Activated naive CD8-positive, alpha-beta T cell (primary cell): ENCODE measurements around the gene IQGAP2.

Experiments
- H3K27ac Mint-ChIP-seq: one replicate; pipeline ENCODE4 v1.8.0; 2021; ENCODE audit warnings: mixed read lengths
- H3K27me3 Mint-ChIP-seq: one replicate; pipeline ENCODE4 v1.8.0; 2021; ENCODE audit warnings: mixed read lengths
- H3K36me3 Mint-ChIP-seq: one replicate; pipeline ENCODE4 v1.8.0; 2021; ENCODE audit warnings: mixed read lengths
- H3K4me1 Mint-ChIP-seq: one replicate; pipeline ENCODE4 v1.8.0; 2021; ENCODE audit warnings: low read depth, mixed read lengths
- H3K4me3 Mint-ChIP-seq: one replicate; pipeline ENCODE4 v1.8.0; 2021; ENCODE audit warnings: mild to moderate bottlenecking, mixed read lengths
- H3K9me3 Mint-ChIP-seq: one replicate; pipeline ENCODE4 v1.8.0; 2021; ENCODE audit warnings: low read depth, mixed read lengths

IQGAP2 gene

GRCh38 chr5:76443066-76443800 lies 40.1 kb downstream of the IQGAP2 start:
- Mint-ChIP-seq H3K4me3 (no peak overlapping the region), H3K27ac (no peak overlapping the region), H3K9me3 (peaks cover 3% of the 10 kb centered on the region), H3K27me3 (no peaks in the 10 kb centered on the region), H3K36me3 (peaks cover 32% of the 10 kb centered on the region), H3K4me1 (peaks cover 37% of the 10 kb centered on the region)

- no peak overlapping the region for H3K27ac Mint-ChIP-seq
- no peaks in the 10 kb centered on the region for H3K9me3 Mint-ChIP-seq
- H3K36me3 Mint-ChIP-seq = peaks cover 31% of the 10 kb centered on the region
- peaks cover 43% of the 10 kb centered on the region for H3K4me1 Mint-ChIP-seq
- H3K4me3 Mint-ChIP-seq = no peak overlapping the region
- no peaks in the 10 kb centered on the region for H3K27me3 Mint-ChIP-seq
These were observed 42.0 kb downstream of the IQGAP2 start for GRCh38 chr5:76445063-76445462.

- no peaks in the 10 kb centered on the region for H3K9me3 Mint-ChIP-seq
- H3K27ac Mint-ChIP-seq = no peak overlapping the region
- H3K4me3 Mint-ChIP-seq = no peak overlapping the region
- peaks cover 49% of the 10 kb centered on the region for H3K4me1 Mint-ChIP-seq
- H3K36me3 Mint-ChIP-seq = peaks cover 33% of the 10 kb centered on the region
- H3K27me3 Mint-ChIP-seq = no peaks in the 10 kb centered on the region
These were observed 42.7 kb downstream of the IQGAP2 start for GRCh38 chr5:76445830-76446229.

- peaks cover 30% of the 10 kb centered on the region for H3K36me3 Mint-ChIP-seq
- H3K27ac Mint-ChIP-seq = no peak overlapping the region
- H3K4me3 Mint-ChIP-seq = no peak overlapping the region
- peaks cover 48% of the 10 kb centered on the region for H3K4me1 Mint-ChIP-seq
- no peaks in the 10 kb centered on the region for H3K9me3 Mint-ChIP-seq
- H3K27me3 Mint-ChIP-seq = no peaks in the 10 kb centered on the region
These were observed 43.7 kb downstream of the IQGAP2 start for GRCh38 chr5:76446776-76447175.

- no peak overlapping the region for H3K4me3 Mint-ChIP-seq
- peaks cover 47% of the 10 kb centered on the region for H3K4me1 Mint-ChIP-seq
- no peak overlapping the region for H3K27ac Mint-ChIP-seq
- H3K27me3 Mint-ChIP-seq = no peaks in the 10 kb centered on the region
- peaks cover 27% of the 10 kb centered on the region for H3K36me3 Mint-ChIP-seq
- H3K9me3 Mint-ChIP-seq = no peaks in the 10 kb centered on the region
These were observed 46.5 kb downstream of the IQGAP2 start for GRCh38 chr5:76449606-76450005.

- no peak overlapping the region for H3K27ac Mint-ChIP-seq
- H3K36me3 Mint-ChIP-seq = peaks cover 27% of the 10 kb centered on the region
- no peaks in the 10 kb centered on the region for H3K9me3 Mint-ChIP-seq
- no peaks in the 10 kb centered on the region for H3K27me3 Mint-ChIP-seq
- peaks cover 46% of the 10 kb centered on the region for H3K4me1 Mint-ChIP-seq
- H3K4me3 Mint-ChIP-seq = no peak overlapping the region
These were observed 47.0 kb downstream of the IQGAP2 start for GRCh38 chr5:76450054-76450453.

GRCh38 chr5:76451031-76451701 lies 48.1 kb downstream of the IQGAP2 start:
- no peaks in the 10 kb centered on the region for H3K27me3 Mint-ChIP-seq
- H3K4me1 Mint-ChIP-seq = peaks cover 49% of the 10 kb centered on the region
- H3K27ac Mint-ChIP-seq = peak overlapping the region; percentile 11

GRCh38 chr5:76455531-76456133 lies 52.5 kb downstream of the IQGAP2 start:
- Mint-ChIP-seq H3K27me3 (no peaks in the 10 kb centered on the region), H3K27ac (no peak overlapping the region), H3K9me3 (no peaks in the 10 kb centered on the region), H3K4me1 (peaks cover 48% of the 10 kb centered on the region), H3K36me3 (peaks cover 13% of the 10 kb centered on the region), H3K4me3 (no peak overlapping the region)

More at GRCh38 chr5:76451031-76451701, 48.1 kb downstream of the IQGAP2 start:
- peak overlapping the region; percentile 8 for H3K4me3 Mint-ChIP-seq
- no peaks in the 10 kb centered on the region for H3K9me3 Mint-ChIP-seq
- H3K36me3 Mint-ChIP-seq = peaks cover 28% of the 10 kb centered on the region

GRCh38 chr5:76456258-76456657 lies 53.2 kb downstream of the IQGAP2 start:
- Mint-ChIP-seq H3K9me3 (no peaks in the 10 kb centered on the region), H3K4me1 (peaks cover 42% of the 10 kb centered on the region), H3K4me3 (no peak overlapping the region), H3K27me3 (no peaks in the 10 kb centered on the region), H3K27ac (no peak overlapping the region), H3K36me3 (peaks cover 9% of the 10 kb centered on the region)

GRCh38 chr5:76457674-76458485 lies 54.8 kb downstream of the IQGAP2 start:
- no peaks in the 10 kb centered on the region for H3K9me3 Mint-ChIP-seq
- no peaks in the 10 kb centered on the region for H3K27me3 Mint-ChIP-seq
- H3K4me1 Mint-ChIP-seq = peaks cover 45% of the 10 kb centered on the region
- no peak overlapping the region for H3K4me3 Mint-ChIP-seq
- H3K36me3 Mint-ChIP-seq = peaks cover 16% of the 10 kb centered on the region
- no peak overlapping the region for H3K27ac Mint-ChIP-seq

- no peak overlapping the region for H3K4me3 Mint-ChIP-seq
- no peaks in the 10 kb centered on the region for H3K9me3 Mint-ChIP-seq
- H3K27ac Mint-ChIP-seq = no peak overlapping the region
- H3K36me3 Mint-ChIP-seq = peaks cover 16% of the 10 kb centered on the region
- peaks cover 45% of the 10 kb centered on the region for H3K4me1 Mint-ChIP-seq
- no peaks in the 10 kb centered on the region for H3K27me3 Mint-ChIP-seq
These were observed 55.4 kb downstream of the IQGAP2 start for GRCh38 chr5:76458486-76458830.

GRCh38 chr5:76460104-76460503 lies 57.0 kb downstream of the IQGAP2 start:
- Mint-ChIP-seq H3K4me1 (peaks cover 43% of the 10 kb centered on the region), H3K36me3 (peaks cover 21% of the 10 kb centered on the region), H3K27ac (peak overlapping the region; percentile 1)

GRCh38 chr5:76462097-76462667 lies 59.1 kb downstream of the IQGAP2 start:
- Mint-ChIP-seq H3K9me3 (no peaks in the 10 kb centered on the region), H3K27ac (no peak overlapping the region), H3K4me1 (peaks cover 43% of the 10 kb centered on the region), H3K36me3 (peaks cover 23% of the 10 kb centered on the region), H3K4me3 (no peak overlapping the region), H3K27me3 (no peaks in the 10 kb centered on the region)

More at GRCh38 chr5:76460104-76460503, 57.0 kb downstream of the IQGAP2 start:
- H3K9me3 Mint-ChIP-seq = no peaks in the 10 kb centered on the region
- no peak overlapping the region for H3K4me3 Mint-ChIP-seq
- H3K27me3 Mint-ChIP-seq = no peaks in the 10 kb centered on the region

GRCh38 chr5:76467216-76467615 lies 64.1 kb downstream of the IQGAP2 start:
- Mint-ChIP-seq H3K4me3 (no peak overlapping the region), H3K4me1 (peaks cover 52% of the 10 kb centered on the region), H3K36me3 (peaks cover 28% of the 10 kb centered on the region), H3K9me3 (no peaks in the 10 kb centered on the region), H3K27me3 (no peaks in the 10 kb centered on the region), H3K27ac (peak overlapping the region; percentile 28)
